Psoas muscle (tissue), 8 donors: ENCODE data around the gene QSER1. TPM values are rescaled to one million over a fixed set of nuclear protein-coding genes. Genes with fewer than 3 reads are reported as not detected.

Experiments used
- ATAC-seq, 4 donors: fragments of 200-7000 bp; cut with Tn5 transposase; one replicate each; pipeline ENCODE4 v1.9.1; 2020; ENCODE audit warnings: moderate library complexity in 3 of 4, mild to moderate bottlenecking in 2 of 4
- DNase-seq, 2 donors: peaks; one replicate each; pipeline ENCODE4 v3.0.0-alpha.2; 2020
- H3K27ac ChIP-seq: fragments of 200-600 bp; one replicate; pipeline ENCODE4 v1.8.0; 2022
- H3K27me3 ChIP-seq, 3 donors: fragments of 200-600 bp in 1 of 3; one replicate each; pipeline versions ENCODE4 v1.6.1 to v1.8.0; 2013 to 2022; ENCODE audit warnings: low read length in 2 of 3, mild to moderate bottlenecking in 2 of 3, moderate library complexity in 1 of 3; ENCODE audit not compliant: insufficient read depth in 3 of 3
- H3K36me3 ChIP-seq, 2 donors: fragments of 200-600 bp in 1 of 2; one replicate each; pipeline versions ENCODE4 v1.6.1 to v1.8.0; 2013 to 2022; ENCODE audit warnings: low read depth in 1 of 2, mild to moderate bottlenecking in 1 of 2, moderate library complexity in 1 of 2; ENCODE audit not compliant: insufficient read depth in 1 of 2
- H3K4me1 ChIP-seq: fragments of 200-600 bp; one replicate; pipeline ENCODE4 v1.8.0; 2022
- H3K4me3 ChIP-seq: fragments of 200-600 bp; one replicate; pipeline ENCODE4 v1.8.0; 2022; ENCODE audit warnings: mild to moderate bottlenecking
- H3K9me3 ChIP-seq: fragments of 200-600 bp; one replicate; pipeline ENCODE4 v1.8.0; 2022
- CTCF ChIP-seq: fragments of 200-600 bp; IDR thresholded peaks from one replicate; pipeline ENCODE4 v1.8.0; 2022; ENCODE audit warnings: antibody characterized with exemption
- WGBS, 3 donors: extraction: QIAGEN DNeasy Blood & Tissue Kit; methylation state at CpG; one replicate each; pipeline versions ENCODE4 v1.1.6 to v1.1.7; 2013; 5-methylcytosine and 5-hydroxymethylcytosine counted together
- intact Hi-C, 2 donors: fragments of 100-400 bp; cut with DNase I; formaldehyde crosslinking; loops; one replicate each; pipeline versions ENCODE4 v1.11.0 to v1.14.2; 2022
- polyA plus RNA-seq, 3 donors: library from polyadenylated mRNA; stranded (reverse); fragments of 200-250 nt; gene quantifications; one replicate each; pipeline ENCODE4 v1.2.3, GENCODE V29; 2013
- total RNA-seq, 4 donors: library from RNA; stranded (reverse); fragmentation: NEBNext Ultra II Directional in 2 of 4; extraction: Animal tissue kit (Norgen Biotek cat#: 25700) in 2 of 4; gene quantifications; one replicate each; pipeline versions ENCODE4 v1.2.1 to v1.2.4, GENCODE V29; 2021 to 2023
- donor health status: healthy with polysubstance abuse.
- donor health status: DM: no; HTN: no; CAD: no; lungs with moderate emphysema.
- donor health status: Bipolar disorder and iron deficiency.
- donor health status: healthy.
- donor health status: DM: yes; HTN: yes; CAD: no.
- donor health status: DM: no; HTN: no; CAD: no.
- donor health status: DM: no; HTN: no; CAD: no.
- donor health status: DM: yes; HTN: yes; CAD: no.

QSER1 gene
- total and polyA plus RNA-seq, 7 donors, result 2.4 to 19.3 (median 11.8) TPM

DNA sequence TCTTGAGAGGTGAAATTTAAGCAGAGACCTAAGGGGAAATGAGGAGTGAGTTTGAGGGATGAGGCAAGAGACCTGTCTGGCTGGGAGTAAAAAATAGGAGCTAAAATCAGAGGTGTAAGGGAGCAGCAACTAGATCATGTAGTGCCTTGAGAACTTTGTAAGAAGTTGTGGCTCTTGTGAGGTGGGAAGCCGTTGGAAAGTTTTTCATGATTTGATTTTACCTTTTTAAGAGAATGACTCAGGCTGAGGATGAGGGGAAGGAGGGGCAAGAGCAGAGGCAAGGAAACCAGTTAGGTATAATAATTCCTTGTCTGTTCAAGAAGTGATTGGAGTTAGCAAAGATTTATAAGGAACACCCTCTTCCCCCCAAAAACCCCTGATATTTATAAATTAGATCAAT, 25.8 kb downstream of the QSER1 start:
- intact Hi-C loops, result no loop called here
- ATAC-seq (no peak), DNase-seq (no peak)
- Histone ChIP-seq H3K4me1 (peaks cover 3% of the 10 kb centered on the region), H3K27me3 (no peaks in the 10 kb centered on the region), H3K36me3 (no peaks in the 10 kb centered on the region), H3K27ac (no peak overlapping the region), H3K9me3 (no peaks in the 10 kb centered on the region), H3K4me3 (no peak overlapping the region)
- WGBS, 3 donors, result 85 to 95% (median 92%) methylated on average over 1 of the region's 1 CpG
- no peak for TF ChIP-seq CTCF

GRCh38 chr11:32919338-32919737, 26.7 kb downstream of the QSER1 start:
- H3K4me1 ChIP-seq, result peaks cover 3% of the 10 kb centered on the region
- no peak overlapping the region for H3K27ac ChIP-seq
- 79 to 87% (median 85%) methylated on average over 4 of the region's 4 CpGs for WGBS, 3 donors
- intact Hi-C loops, result no loop called here
- ATAC-seq (no peak), DNase-seq (no peak)
- no peak overlapping the region for H3K4me3 ChIP-seq
- no peaks in the 10 kb centered on the region for H3K27me3 ChIP-seq
- no peaks in the 10 kb centered on the region for H3K36me3 ChIP-seq
- TF ChIP-seq CTCF, result no peak
- no peaks in the 10 kb centered on the region for H3K9me3 ChIP-seq

DNA sequence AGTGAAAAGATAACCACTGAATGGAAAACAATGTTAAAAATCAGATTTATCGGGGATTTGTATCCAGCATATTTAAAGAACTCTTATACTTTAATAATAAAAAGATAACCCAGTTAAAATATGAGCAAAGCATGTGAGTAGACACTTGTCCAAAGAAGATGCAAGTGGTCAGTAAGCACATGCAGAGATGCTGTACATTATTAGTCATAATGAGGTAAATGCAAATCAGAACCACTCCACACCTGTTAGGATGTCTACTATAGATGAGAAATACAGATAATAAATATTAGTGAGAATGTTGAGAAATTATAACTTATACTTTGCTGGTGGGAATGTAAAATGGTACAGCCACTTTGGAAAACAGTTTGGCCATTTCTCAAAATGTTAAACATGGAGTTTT, 28.0 kb downstream of the QSER1 start:
- 96 to 99% (median 98%) methylated on average over 1 of the region's 1 CpG for WGBS, 3 donors
- H3K27ac ChIP-seq, result no peak overlapping the region
- no peak overlapping the region for H3K4me3 ChIP-seq
- H3K36me3 ChIP-seq, result no peaks in the 10 kb centered on the region
- H3K27me3 ChIP-seq, result no peaks in the 10 kb centered on the region
- TF ChIP-seq CTCF, result no peak
- DNase-seq (no peak), ATAC-seq (no peak)
- peaks cover 3% of the 10 kb centered on the region for H3K4me1 ChIP-seq
- intact Hi-C loops, result no loop called here
- H3K9me3 ChIP-seq, result no peaks in the 10 kb centered on the region

DNA sequence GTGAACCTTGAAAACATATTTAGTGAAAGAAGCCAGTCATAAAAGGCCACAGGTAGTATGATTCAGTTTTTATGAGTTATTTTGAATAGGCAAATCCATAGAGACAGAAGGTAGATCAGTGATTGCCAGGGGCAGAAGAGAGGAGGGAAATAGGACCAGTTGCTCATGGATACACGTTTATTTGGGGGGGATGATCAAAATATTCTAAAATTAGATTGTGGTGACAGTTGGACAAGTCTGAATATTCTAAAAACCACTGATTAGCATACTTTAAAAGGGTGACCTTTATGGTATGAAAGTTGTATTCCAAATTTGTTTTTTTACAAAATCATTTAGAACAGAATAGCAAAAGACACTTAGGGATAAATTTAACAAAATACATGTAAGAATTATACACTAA, 28.6 kb downstream of the QSER1 start:
- H3K4me1 ChIP-seq, result peaks cover 3% of the 10 kb centered on the region
- no peaks in the 10 kb centered on the region for H3K9me3 ChIP-seq
- intact Hi-C loops, result no loop called here
- no peak overlapping the region for H3K4me3 ChIP-seq
- ATAC-seq (no peak), DNase-seq (no peak)
- TF ChIP-seq CTCF, result no peak
- no peaks in the 10 kb centered on the region for H3K27me3 ChIP-seq
- no peak overlapping the region for H3K27ac ChIP-seq
- WGBS, 3 donors, result 23 to 54% (median 30%) methylated on average over 1 of the region's 1 CpG
- no peaks in the 10 kb centered on the region for H3K36me3 ChIP-seq

GRCh38 chr11:32931606-32932005, 39.0 kb downstream of the QSER1 start:
- no peak overlapping the region for H3K27ac ChIP-seq
- H3K27me3 ChIP-seq, result no peaks in the 10 kb centered on the region
- ATAC-seq (no peak), DNase-seq (no peak)
- no peak overlapping the region for H3K4me3 ChIP-seq
- 68 to 100% (median 69%) methylated on average over 1 of the region's 1 CpG for WGBS, 3 donors
- H3K36me3 ChIP-seq, result peaks cover 18 to 66% of the 10 kb centered on the region in 2 donors
- no peaks in the 10 kb centered on the region for H3K4me1 ChIP-seq
- intact Hi-C loops, result no loop called here
- H3K9me3 ChIP-seq, result no peaks in the 10 kb centered on the region
- no peak for TF ChIP-seq CTCF
